Tibial artery (tissue), 4 donors: Measurements from ENCODE around the gene ETV6.

Source experiments
- DNase-seq, 2 donors: peaks; one replicate each; pipeline ENCODE4 v3.0.0-alpha.2; 2019
- H3K27ac ChIP-seq, 2 donors: fragments of 200-600 bp; sonication (generic) in 1 of 2; 1 replicate in 1 of 2; 2 replicates in 1 of 2; pipeline ENCODE4 v1.5.1; 2018 to 2019; ENCODE audit warnings: mild to moderate bottlenecking in 1 of 2
- H3K27me3 ChIP-seq, 2 donors: fragments of 200-600 bp; sonication (generic) in 1 of 2; one replicate each; pipeline versions ENCODE4 v1.5.1 to v1.6.0; 2016 to 2019
- H3K36me3 ChIP-seq, 3 donors: fragments of 200-600 bp; sonication (generic) in 2 of 3; one replicate each; pipeline ENCODE4 v1.5.1; 2016 to 2019; ENCODE audit warnings: mild to moderate bottlenecking in 2 of 3
- H3K4me1 ChIP-seq, 4 donors: fragments of 200-600 bp; sonication (generic) in 2 of 4; 1 replicate in 3 of 4; 2 replicates in 1 of 4; pipeline ENCODE4 v1.5.1; 2016 to 2019
- H3K4me3 ChIP-seq, 2 donors: fragments of 200-600 bp; sonication (generic) in 1 of 2; 1 replicate in 1 of 2; 2 replicates in 1 of 2; pipeline ENCODE4 v1.5.1; 2018 to 2019; ENCODE audit warnings: mild to moderate bottlenecking in 2 of 2
- H3K9me3 ChIP-seq, 3 donors: fragments of 200-600 bp; sonication (generic) in 1 of 3; one replicate each; pipeline ENCODE4 v1.5.1; 2016 to 2019
- intact Hi-C: fragments of 100-400 bp; cut with DNase I; formaldehyde crosslinking; loops from one replicate; pipeline ENCODE4 v1.15.0; 2023; ENCODE audit warnings: low total_unique reads
- TF ChIP-seq, protein P1 (sequence below), 2 experiments: fragments of 200-600 bp in 1 of 2; fragments of 450-650 bp in 1 of 2; IDR thresholded peaks; one replicate each; pipeline ENCODE4 v1.5.1; 2017 to 2019; ENCODE audit warnings: antibody characterized with exemption in 2 of 2, mild to moderate bottlenecking in 1 of 2, moderate library complexity in 1 of 2

Gene ETV6

DNA sequence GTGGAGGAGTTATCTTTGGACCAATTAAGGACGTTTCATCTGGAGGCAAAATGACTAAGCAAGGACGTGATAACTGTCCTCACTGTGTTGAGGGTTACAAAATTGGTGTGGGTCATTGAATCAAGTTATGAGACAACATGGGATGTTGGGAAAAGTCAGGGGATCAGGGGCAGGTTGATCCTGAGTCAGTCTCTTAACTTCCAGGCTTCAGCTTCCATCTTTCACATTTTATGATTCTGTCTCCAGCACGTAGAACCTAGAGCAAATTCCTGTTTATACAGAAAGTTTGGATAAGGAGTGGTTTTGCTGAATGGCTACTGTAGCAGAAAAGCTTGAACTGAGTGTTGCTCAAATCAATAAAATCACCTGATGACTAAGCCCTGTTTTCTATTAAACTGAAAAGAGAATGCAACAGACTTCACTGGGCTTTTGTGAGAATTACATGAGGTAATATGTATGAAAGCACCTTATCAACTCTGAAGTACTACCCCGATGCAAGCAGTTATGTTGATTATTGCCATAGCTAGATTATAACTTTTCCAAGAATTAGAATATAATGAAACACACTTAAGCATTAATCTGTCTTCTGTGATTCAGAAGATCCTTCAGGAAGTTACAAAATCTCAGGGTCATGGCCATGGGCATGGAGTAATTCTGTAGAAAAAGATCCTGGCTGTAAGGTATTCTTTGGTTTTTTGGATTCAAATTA lies 184.8 kb downstream of the ETV6 start:
- intact Hi-C loops, result loop anchor here (5.0 kb wide), 1 partner anchor 1363 kb away; the partner anchor contains the start of gene EMP1
- TF ChIP-seq, protein P1, sequence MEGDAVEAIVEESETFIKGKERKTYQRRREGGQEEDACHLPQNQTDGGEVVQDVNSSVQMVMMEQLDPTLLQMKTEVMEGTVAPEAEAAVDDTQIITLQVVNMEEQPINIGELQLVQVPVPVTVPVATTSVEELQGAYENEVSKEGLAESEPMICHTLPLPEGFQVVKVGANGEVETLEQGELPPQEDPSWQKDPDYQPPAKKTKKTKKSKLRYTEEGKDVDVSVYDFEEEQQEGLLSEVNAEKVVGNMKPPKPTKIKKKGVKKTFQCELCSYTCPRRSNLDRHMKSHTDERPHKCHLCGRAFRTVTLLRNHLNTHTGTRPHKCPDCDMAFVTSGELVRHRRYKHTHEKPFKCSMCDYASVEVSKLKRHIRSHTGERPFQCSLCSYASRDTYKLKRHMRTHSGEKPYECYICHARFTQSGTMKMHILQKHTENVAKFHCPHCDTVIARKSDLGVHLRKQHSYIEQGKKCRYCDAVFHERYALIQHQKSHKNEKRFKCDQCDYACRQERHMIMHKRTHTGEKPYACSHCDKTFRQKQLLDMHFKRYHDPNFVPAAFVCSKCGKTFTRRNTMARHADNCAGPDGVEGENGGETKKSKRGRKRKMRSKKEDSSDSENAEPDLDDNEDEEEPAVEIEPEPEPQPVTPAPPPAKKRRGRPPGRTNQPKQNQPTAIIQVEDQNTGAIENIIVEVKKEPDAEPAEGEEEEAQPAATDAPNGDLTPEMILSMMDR (IDR thresholded peaks at IDR 0.05), result no peak
- H3K27me3 ChIP-seq, result no peaks in the 10 kb centered on the region
- H3K4me3 ChIP-seq, result no peak overlapping the region
- peak overlapping the region; percentile 18 to 67 for H3K27ac ChIP-seq
- DNase-seq, result no peak
- peaks cover 0 to 99% (median 76%) of the 10 kb centered on the region in 4 donors for H3K4me1 ChIP-seq
- H3K36me3 ChIP-seq, result no peaks in the 10 kb centered on the region
- H3K9me3 ChIP-seq, result no peaks in the 10 kb centered on the region

- H3K27ac ChIP-seq, result peak overlapping the region; percentile 18 to 67
- TF ChIP-seq, protein P1 (IDR thresholded peaks at IDR 0.05), result no peak
- H3K4me1 ChIP-seq, result peaks cover 0 to 99% (median 73%) of the 10 kb centered on the region in 4 donors
- no peaks in the 10 kb centered on the region for H3K9me3 ChIP-seq
- intact Hi-C loops, result loop anchor here (5.0 kb wide), 1 partner anchor 1362 kb away; the partner anchor contains the start of gene EMP1
- H3K27me3 ChIP-seq, result no peaks in the 10 kb centered on the region
- no peak for DNase-seq
- H3K4me3 ChIP-seq, result no peak overlapping the region
- H3K36me3 ChIP-seq, result no peaks in the 10 kb centered on the region
Measured at GRCh38 chr12:11834931-11835330, 185.5 kb downstream of the ETV6 start.

DNA sequence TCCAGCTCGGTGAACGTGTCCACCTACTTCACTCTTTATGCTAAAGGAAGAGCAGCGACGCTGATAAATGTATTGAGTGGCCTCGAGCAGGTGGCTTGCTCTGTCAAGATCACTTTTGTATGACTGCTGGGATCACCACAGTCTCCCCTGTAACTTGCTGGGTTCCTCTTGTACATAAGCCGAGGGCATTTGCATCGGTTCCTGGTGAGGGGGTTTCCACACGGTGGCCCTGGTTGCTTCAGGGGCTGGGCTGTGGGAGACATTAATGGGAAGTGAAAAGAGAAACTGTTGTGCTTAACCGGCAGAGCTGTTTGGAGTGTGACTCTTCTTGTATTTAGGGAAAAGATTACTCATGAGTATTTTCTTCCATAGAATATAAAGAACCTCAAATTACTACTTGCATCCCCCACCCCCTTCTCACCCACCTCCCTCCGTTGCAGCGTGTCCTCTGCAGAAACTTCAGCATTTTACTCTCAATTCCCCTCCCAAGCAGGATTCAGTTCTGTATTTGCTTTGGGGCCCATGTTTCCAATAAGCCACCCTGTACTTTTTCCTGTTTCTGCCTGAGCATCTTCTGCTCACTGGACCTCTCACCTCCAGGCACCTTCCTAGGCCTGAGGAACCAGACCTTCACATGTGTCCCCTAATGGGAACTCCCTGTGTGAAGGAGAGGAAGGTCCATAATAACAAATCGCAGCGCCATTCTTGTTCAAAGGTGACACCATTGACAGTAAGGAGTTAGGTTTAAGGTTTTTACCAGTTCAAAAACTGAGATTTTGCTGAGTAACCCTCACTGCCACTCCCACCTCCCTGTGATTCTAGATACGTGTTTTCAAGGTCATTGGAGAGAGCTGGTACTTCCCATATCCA lies 187.0 kb downstream of the ETV6 start:
- DNase-seq, result no peak
- intact Hi-C loops, result no loop called here
- peaks cover 0 to 87% (median 63%) of the 10 kb centered on the region in 4 donors for H3K4me1 ChIP-seq
- TF ChIP-seq, protein P1 (IDR thresholded peaks at IDR 0.05), result no peak
- H3K9me3 ChIP-seq, result no peaks in the 10 kb centered on the region
- H3K27ac ChIP-seq, result peak overlapping the region; percentile 69 to 83
- H3K36me3 ChIP-seq, result peaks cover 0 to 9% (median 6%) of the 10 kb centered on the region in 3 donors
- no peaks in the 10 kb centered on the region for H3K27me3 ChIP-seq
- no peak overlapping the region for H3K4me3 ChIP-seq

- Histone ChIP-seq H3K27ac (peak overlapping the region; percentile 69 to 83), H3K4me1 (peaks cover 0 to 78% (median 55%) of the 10 kb centered on the region in 4 donors), H3K4me3 (no peak overlapping the region), H3K36me3 (peaks cover 0 to 10% (median 9%) of the 10 kb centered on the region in 3 donors), H3K27me3 (no peaks in the 10 kb centered on the region), H3K9me3 (no peaks in the 10 kb centered on the region)
- DNase-seq, result no peak
- intact Hi-C loops, result no loop called here
- TF ChIP-seq, protein P1 (IDR thresholded peaks at IDR 0.05), result no peak
Measured at GRCh38 chr12:11837216-11837934, 187.9 kb downstream of the ETV6 start.

GRCh38 chr12:11838403-11838802 lies 188.9 kb downstream of the ETV6 start:
- Histone ChIP-seq H3K27me3 (no peaks in the 10 kb centered on the region), H3K36me3 (peaks cover 0 to 19% (median 16%) of the 10 kb centered on the region in 3 donors), H3K27ac (peak overlapping the region; percentile 69 to 83), H3K4me1 (peaks cover 0 to 70% (median 53%) of the 10 kb centered on the region in 4 donors), H3K9me3 (no peaks in the 10 kb centered on the region), H3K4me3 (no peak overlapping the region)
- DNase-seq, result peak in 1 of 2 donors; percentile 36
- TF ChIP-seq, protein P1 (IDR thresholded peaks at IDR 0.05), result no peak
- intact Hi-C loops, result no loop called here
